HepG2 (cell line): ENCODE data around the gene ICE1.

Experiments used
- ASH2L ChIP-seq: fragments of 300-600, 200-600 bp; sonication (generic); IDR thresholded peaks from 2 replicates; pipeline ENCODE4 v1.7.0; 2017; ENCODE audit warnings: low read depth, mild to moderate bottlenecking, moderate library complexity, mixed read lengths, low read length; ENCODE audit not compliant: insufficient read length
- CEBPG ChIP-seq: IDR thresholded peaks from 2 replicates; pipeline ENCODE4 v1.6.1; 2016
- CTCF ChIP-seq: sonication (generic); formaldehyde crosslinking; IDR thresholded peaks from 2 replicates; pipeline ENCODE4 v1.5.0; 2020; ENCODE audit warnings: mild to moderate bottlenecking, missing genetic modification reagents, moderate library complexity
- MBD4 ChIP-seq: IDR thresholded peaks from 2 replicates; pipeline ENCODE4 v1.6.1; 2012; ENCODE audit warnings: low read length, inconsistent platforms, borderline replicate concordance
- NCOA1 ChIP-seq: sonication (generic); formaldehyde crosslinking; IDR thresholded peaks from 2 replicates; pipeline ENCODE4 v1.9.0; 2021; ENCODE audit warnings: missing genetic modification reagents
- PBX3 ChIP-seq: sonication (generic); formaldehyde crosslinking; IDR thresholded peaks from 2 replicates; pipeline ENCODE4 v1.8.1; 2023; ENCODE audit warnings: missing genetic modification reagents, inconsistent platforms, borderline replicate concordance
- ZHX1 ChIP-seq: sonication (generic); formaldehyde crosslinking; IDR thresholded peaks from 2 replicates; pipeline ENCODE4 v1.8.1; 2022; ENCODE audit warnings: low read depth, mild to moderate bottlenecking, missing genetic modification reagents
- ZNF329 ChIP-seq: sonication (generic); formaldehyde crosslinking; IDR thresholded peaks from 2 replicates; pipeline ENCODE4 v1.9.0; 2021; ENCODE audit warnings: low read depth, mild to moderate bottlenecking, missing genetic modification reagents
- ZNF512B ChIP-seq: sonication (generic); formaldehyde crosslinking; IDR thresholded peaks from 2 replicates; pipeline ENCODE4 v1.5.1; 2020; ENCODE audit warnings: missing genetic modification reagents, mild to moderate bottlenecking, borderline replicate concordance

GRCh38 chr5:5521478-5521877 lies 99.0 kb downstream of the ICE1 start:
- no peak for TF ChIP-seq CTCF
- TF ChIP-seq ZNF512B (CRISPR knock-in tag): no peak
- no peak for TF ChIP-seq NCOA1 (CRISPR knock-in tag)
- no peak for TF ChIP-seq ZHX1 (CRISPR knock-in tag)
- no peak for TF ChIP-seq PBX3 (CRISPR knock-in tag)
- no peak for TF ChIP-seq ASH2L
- no peak for TF ChIP-seq ZNF329 (CRISPR knock-in tag)
- TF ChIP-seq CEBPG (CRISPR knock-in tag): no peak
- TF ChIP-seq MBD4: no peak
